ENCODE measurements around the gene PRR11.
"Not testable (repeated sequence)": the region's sequence is repeated elsewhere in the genome, so short reads cannot be mapped to it uniquely, and the experiment has no call there.

The PRR11 gene

GRCh38 chr17:59167571-59168001 is 12.0 kb downstream of the PRR11 start:
- Mint-ChIP-seq H3K36me3 (ENCODE audit: low read depth) (peaks cover 6% of the 10 kb centered on the region), H3K27me3 (ENCODE audit: low read depth) (no peaks in the 10 kb centered on the region), H3K27ac (no peak overlapping the region), H3K9me3 (no peaks in the 10 kb centered on the region), H3K4me3 (no peak overlapping the region), H3K4me1 (ENCODE audit: low read depth) (peaks cover 5% of the 10 kb centered on the region)

- H3K27ac Mint-ChIP-seq, result no peak overlapping the region
- no peaks in the 10 kb centered on the region for H3K27me3 Mint-ChIP-seq (ENCODE audit: low read depth)
- no peak overlapping the region for H3K4me3 Mint-ChIP-seq
- H3K9me3 Mint-ChIP-seq, result no peaks in the 10 kb centered on the region
- peaks cover 25% of the 10 kb centered on the region for H3K36me3 Mint-ChIP-seq (ENCODE audit: low read depth)
- peaks cover 8% of the 10 kb centered on the region for H3K4me1 Mint-ChIP-seq (ENCODE audit: low read depth)
These were observed 17.0 kb downstream of the PRR11 start for GRCh38 chr17:59172436-59173004.

- Mint-ChIP-seq H3K27ac (no peak overlapping the region), H3K4me3 (no peak overlapping the region), H3K4me1 (ENCODE audit: low read depth) (peaks cover 5% of the 10 kb centered on the region), H3K27me3 (ENCODE audit: low read depth) (no peaks in the 10 kb centered on the region), H3K36me3 (ENCODE audit: low read depth) (peaks cover 26% of the 10 kb centered on the region), H3K9me3 (no peaks in the 10 kb centered on the region)
These were observed 19.1 kb downstream of the PRR11 start for GRCh38 chr17:59174671-59175070.

- Mint-ChIP-seq H3K36me3 (ENCODE audit: low read depth) (peaks cover 29% of the 10 kb centered on the region), H3K27me3 (ENCODE audit: low read depth) (no peaks in the 10 kb centered on the region), H3K4me3 (no peak overlapping the region), H3K27ac (no peak overlapping the region), H3K4me1 (ENCODE audit: low read depth) (peaks cover 5% of the 10 kb centered on the region), H3K9me3 (no peaks in the 10 kb centered on the region)
These were observed 19.5 kb downstream of the PRR11 start for GRCh38 chr17:59175076-59175475.

GRCh38 chr17:59178266-59178985 is 22.9 kb downstream of the PRR11 start:
- no peak overlapping the region for H3K27ac Mint-ChIP-seq
- no peaks in the 10 kb centered on the region for H3K9me3 Mint-ChIP-seq
- peaks cover 5% of the 10 kb centered on the region for H3K4me1 Mint-ChIP-seq (ENCODE audit: low read depth)
- H3K27me3 Mint-ChIP-seq (ENCODE audit: low read depth), result no peaks in the 10 kb centered on the region
- peaks cover 27% of the 10 kb centered on the region for H3K36me3 Mint-ChIP-seq (ENCODE audit: low read depth)
- H3K4me3 Mint-ChIP-seq, result no peak overlapping the region

- H3K9me3 Mint-ChIP-seq; H3K4me3 Mint-ChIP-seq; H3K27ac Mint-ChIP-seq; H3K4me1 Mint-ChIP-seq (ENCODE audit: low read depth); H3K27me3 Mint-ChIP-seq (ENCODE audit: low read depth): not testable (repeated sequence)
- peaks cover 20% of the 10 kb centered on the region for H3K36me3 Mint-ChIP-seq (ENCODE audit: low read depth)
These were observed 24.1 kb downstream of the PRR11 start for GRCh38 chr17:59179601-59180000.

- H3K27me3 Mint-ChIP-seq (ENCODE audit: low read depth), result no peaks in the 10 kb centered on the region
- no peak overlapping the region for H3K4me3 Mint-ChIP-seq
- no peak overlapping the region for H3K27ac Mint-ChIP-seq
- H3K36me3 Mint-ChIP-seq (ENCODE audit: low read depth), result peaks cover 25% of the 10 kb centered on the region
- H3K4me1 Mint-ChIP-seq (ENCODE audit: low read depth), result peaks cover 5% of the 10 kb centered on the region
- no peaks in the 10 kb centered on the region for H3K9me3 Mint-ChIP-seq
These were observed 25.1 kb downstream of the PRR11 start for GRCh38 chr17:59180626-59181025.

GRCh38 chr17:59181481-59181880 is 25.9 kb downstream of the PRR11 start:
- no peaks in the 10 kb centered on the region for H3K27me3 Mint-ChIP-seq (ENCODE audit: low read depth)
- H3K4me3 Mint-ChIP-seq, result no peak overlapping the region
- H3K36me3 Mint-ChIP-seq (ENCODE audit: low read depth), result peaks cover 24% of the 10 kb centered on the region
- H3K4me1 Mint-ChIP-seq (ENCODE audit: low read depth), result peaks cover 7% of the 10 kb centered on the region
- no peak overlapping the region for H3K27ac Mint-ChIP-seq
- no peaks in the 10 kb centered on the region for H3K9me3 Mint-ChIP-seq

GRCh38 chr17:59185997-59186396 is 30.5 kb downstream of the PRR11 start:
- Mint-ChIP-seq H3K27me3 (ENCODE audit: low read depth) (no peaks in the 10 kb centered on the region), H3K4me1 (ENCODE audit: low read depth) (peaks cover 2% of the 10 kb centered on the region), H3K9me3 (no peaks in the 10 kb centered on the region), H3K27ac (no peak overlapping the region), H3K4me3 (no peak overlapping the region), H3K36me3 (ENCODE audit: low read depth) (peaks cover 21% of the 10 kb centered on the region)

GRCh38 chr17:59186850-59187249 is 31.3 kb downstream of the PRR11 start:
- Mint-ChIP-seq H3K9me3 (no peaks in the 10 kb centered on the region), H3K27ac (no peak overlapping the region), H3K36me3 (ENCODE audit: low read depth) (peaks cover 23% of the 10 kb centered on the region), H3K27me3 (ENCODE audit: low read depth) (no peaks in the 10 kb centered on the region), H3K4me3 (no peak overlapping the region), H3K4me1 (ENCODE audit: low read depth) (peaks cover 2% of the 10 kb centered on the region)

- Mint-ChIP-seq H3K9me3 (no peaks in the 10 kb centered on the region), H3K4me3 (no peak overlapping the region), H3K27me3 (ENCODE audit: low read depth) (no peaks in the 10 kb centered on the region), H3K27ac (no peak overlapping the region), H3K36me3 (ENCODE audit: low read depth) (peaks cover 34% of the 10 kb centered on the region), H3K4me1 (ENCODE audit: low read depth) (peaks cover 2% of the 10 kb centered on the region)
These were observed 35.3 kb downstream of the PRR11 start for GRCh38 chr17:59190806-59191205.

- no peaks in the 10 kb centered on the region for H3K27me3 Mint-ChIP-seq (ENCODE audit: low read depth)
- no peak overlapping the region for H3K4me3 Mint-ChIP-seq
- H3K36me3 Mint-ChIP-seq (ENCODE audit: low read depth), result peaks cover 27% of the 10 kb centered on the region
- H3K27ac Mint-ChIP-seq, result no peak overlapping the region
- H3K9me3 Mint-ChIP-seq, result no peaks in the 10 kb centered on the region
- H3K4me1 Mint-ChIP-seq (ENCODE audit: low read depth), result no peaks in the 10 kb centered on the region
These were observed 37.9 kb downstream of the PRR11 start for GRCh38 chr17:59193336-59193862.

GRCh38 chr17:59199398-59199797 is 43.9 kb downstream of the PRR11 start:
- no peaks in the 10 kb centered on the region for H3K4me1 Mint-ChIP-seq (ENCODE audit: low read depth)
- no peaks in the 10 kb centered on the region for H3K9me3 Mint-ChIP-seq
- peaks cover 7% of the 10 kb centered on the region for H3K36me3 Mint-ChIP-seq (ENCODE audit: low read depth)
- no peaks in the 10 kb centered on the region for H3K27me3 Mint-ChIP-seq (ENCODE audit: low read depth)
- H3K4me3 Mint-ChIP-seq, result no peak overlapping the region
- H3K27ac Mint-ChIP-seq, result no peak overlapping the region

- H3K27me3 Mint-ChIP-seq (ENCODE audit: low read depth), result no peaks in the 10 kb centered on the region
- no peaks in the 10 kb centered on the region for H3K9me3 Mint-ChIP-seq
- H3K4me3 Mint-ChIP-seq, result no peak overlapping the region
- no peak overlapping the region for H3K27ac Mint-ChIP-seq
- no peaks in the 10 kb centered on the region for H3K4me1 Mint-ChIP-seq (ENCODE audit: low read depth)
- H3K36me3 Mint-ChIP-seq (ENCODE audit: low read depth), result peaks cover 4% of the 10 kb centered on the region
These were observed 46.8 kb downstream of the PRR11 start for GRCh38 chr17:59202320-59202719.

- no peak overlapping the region for H3K4me3 Mint-ChIP-seq
- H3K27me3 Mint-ChIP-seq (ENCODE audit: low read depth), result no peaks in the 10 kb centered on the region
- H3K27ac Mint-ChIP-seq, result no peak overlapping the region
These were observed 63.8 kb downstream of the PRR11 start for GRCh38 chr17:59219370-59219769.

More at GRCh38 chr17:59219370-59219769, 63.8 kb downstream of the PRR11 start:
- Mint-ChIP-seq H3K9me3 (no peaks in the 10 kb centered on the region), H3K36me3 (ENCODE audit: low read depth) (peaks cover 3% of the 10 kb centered on the region), H3K4me1 (ENCODE audit: low read depth) (peaks cover 12% of the 10 kb centered on the region)
